GM23248 (cell line): ENCODE measurements around the gene GPR176.

ENCODE experiments used
- EZH2 ChIP-seq: fragments of 200-600 bp; sonication (generic); IDR thresholded peaks from 2 replicates; pipeline ENCODE4 v1.6.1; 2018; ENCODE audit warnings: antibody characterized with exemption, mild to moderate bottlenecking; ENCODE audit not compliant: insufficient read depth, poor library complexity, severe bottlenecking
- EZH2phosphoT487 ChIP-seq: fragments of 200-600 bp; sonication (generic); IDR thresholded peaks from 2 replicates; pipeline ENCODE4 v1.6.1; 2018; ENCODE audit warnings: antibody characterized with exemption, moderate library complexity, mild to moderate bottlenecking, low read depth; ENCODE audit not compliant: insufficient read depth

- TF ChIP-seq EZH2 (no peak), EZH2phosphoT487 (no peak)
Observed at GRCh38 chr15:39785841-39786240, 134.2 kb downstream of the GPR176 start.
